ENCODE data around the gene SDK1.

SDK1 gene

GRCh38 chr7:4073052-4073451 lies 772.0 kb downstream of the SDK1 start:
- no peaks in the 10 kb centered on the region for H3K27me3 ChIP-seq (ENCODE audit: control insufficient read depth in 5 of 5, insufficient read depth in 4 of 5, low read length in 5 of 5)
- no peak overlapping the region for H3K4me3 ChIP-seq (ENCODE audit: low read depth in 1 of 5, low read length in 5 of 5)
- no peaks in the 10 kb centered on the region for H3K4me1 ChIP-seq (ENCODE audit: control insufficient read depth in 5 of 5, insufficient read depth in 5 of 5, low read length in 5 of 5)
- no peak overlapping the region for H3K9ac ChIP-seq (ENCODE audit: low read length in 5 of 5)
- no peaks in the 10 kb centered on the region for H3K9me3 ChIP-seq (ENCODE audit: control insufficient read depth in 5 of 5, low read length in 5 of 5)
- H3K27ac ChIP-seq (ENCODE audit: low read depth, low read length), result no peak overlapping the region
- peaks cover 0 to 16% (median 3%) of the 10 kb centered on the region in 5 donors for H3K36me3 ChIP-seq (ENCODE audit: control insufficient read depth in 5 of 5, insufficient read depth in 5 of 5, low read length in 5 of 5)

- H3K9me3 ChIP-seq (ENCODE audit: control insufficient read depth in 5 of 5, low read length in 5 of 5), result no peaks in the 10 kb centered on the region
Measured at GRCh38 chr7:4073750-4074149, 772.7 kb downstream of the SDK1 start.

DNA sequence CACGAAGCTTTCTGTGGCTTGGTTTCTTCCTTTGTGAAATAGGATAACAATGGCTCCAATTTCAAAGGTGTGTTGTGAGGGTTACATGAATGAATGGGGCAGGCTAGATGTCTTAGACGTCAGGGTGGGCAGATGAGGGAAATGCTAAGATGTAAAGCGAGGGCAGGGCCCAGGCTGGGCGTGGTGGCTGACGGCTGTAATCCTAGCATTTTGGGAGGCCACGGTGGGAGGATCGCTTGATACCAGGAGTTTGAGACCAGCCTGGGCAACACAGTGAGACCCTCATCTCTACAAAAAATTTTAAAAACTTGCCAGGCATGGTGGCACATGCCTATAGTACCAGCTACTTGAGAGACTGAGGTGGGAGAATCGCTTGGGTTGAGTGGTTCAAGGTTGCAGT lies 773.4 kb downstream of the SDK1 start:
- no peak overlapping the region for H3K27ac ChIP-seq (ENCODE audit: low read depth, low read length)
- no peaks in the 10 kb centered on the region for H3K9me3 ChIP-seq (ENCODE audit: control insufficient read depth in 5 of 5, low read length in 5 of 5)
- no peaks in the 10 kb centered on the region for H3K4me1 ChIP-seq (ENCODE audit: control insufficient read depth in 5 of 5, insufficient read depth in 5 of 5, low read length in 5 of 5)
- no peak overlapping the region for H3K9ac ChIP-seq (ENCODE audit: low read length in 5 of 5)
- H3K4me3 ChIP-seq (ENCODE audit: low read depth in 1 of 5, low read length in 5 of 5), result no peak overlapping the region
- H3K27me3 ChIP-seq (ENCODE audit: control insufficient read depth in 5 of 5, insufficient read depth in 4 of 5, low read length in 5 of 5), result no peaks in the 10 kb centered on the region
- H3K36me3 ChIP-seq (ENCODE audit: control insufficient read depth in 5 of 5, insufficient read depth in 5 of 5, low read length in 5 of 5), result peaks cover 0 to 18% (median 3%) of the 10 kb centered on the region in 5 donors

More at GRCh38 chr7:4073750-4074149, 772.7 kb downstream of the SDK1 start:
- no peak overlapping the region for H3K4me3 ChIP-seq (ENCODE audit: low read depth in 1 of 5, low read length in 5 of 5)
- H3K4me1 ChIP-seq (ENCODE audit: control insufficient read depth in 5 of 5, insufficient read depth in 5 of 5, low read length in 5 of 5), result no peaks in the 10 kb centered on the region
- no peak overlapping the region for H3K27ac ChIP-seq (ENCODE audit: low read depth, low read length)
- H3K36me3 ChIP-seq (ENCODE audit: control insufficient read depth in 5 of 5, insufficient read depth in 5 of 5, low read length in 5 of 5), result peaks cover 0 to 15% (median 3%) of the 10 kb centered on the region in 5 donors
- no peaks in the 10 kb centered on the region for H3K27me3 ChIP-seq (ENCODE audit: control insufficient read depth in 5 of 5, insufficient read depth in 4 of 5, low read length in 5 of 5)
- no peak overlapping the region for H3K9ac ChIP-seq (ENCODE audit: low read length in 5 of 5)

GRCh38 chr7:4074994-4075393 lies 773.9 kb downstream of the SDK1 start:
- no peaks in the 10 kb centered on the region for H3K9me3 ChIP-seq (ENCODE audit: control insufficient read depth in 5 of 5, low read length in 5 of 5)
- peaks cover 0 to 19% (median 0%) of the 10 kb centered on the region in 5 donors for H3K36me3 ChIP-seq (ENCODE audit: control insufficient read depth in 5 of 5, insufficient read depth in 5 of 5, low read length in 5 of 5)
- no peaks in the 10 kb centered on the region for H3K4me1 ChIP-seq (ENCODE audit: control insufficient read depth in 5 of 5, insufficient read depth in 5 of 5, low read length in 5 of 5)
- H3K27ac ChIP-seq (ENCODE audit: low read depth, low read length), result no peak overlapping the region
- H3K9ac ChIP-seq (ENCODE audit: low read length in 5 of 5), result no peak overlapping the region
- H3K27me3 ChIP-seq (ENCODE audit: control insufficient read depth in 5 of 5, insufficient read depth in 4 of 5, low read length in 5 of 5), result no peaks in the 10 kb centered on the region
- H3K4me3 ChIP-seq (ENCODE audit: low read depth in 1 of 5, low read length in 5 of 5), result no peak overlapping the region

DNA sequence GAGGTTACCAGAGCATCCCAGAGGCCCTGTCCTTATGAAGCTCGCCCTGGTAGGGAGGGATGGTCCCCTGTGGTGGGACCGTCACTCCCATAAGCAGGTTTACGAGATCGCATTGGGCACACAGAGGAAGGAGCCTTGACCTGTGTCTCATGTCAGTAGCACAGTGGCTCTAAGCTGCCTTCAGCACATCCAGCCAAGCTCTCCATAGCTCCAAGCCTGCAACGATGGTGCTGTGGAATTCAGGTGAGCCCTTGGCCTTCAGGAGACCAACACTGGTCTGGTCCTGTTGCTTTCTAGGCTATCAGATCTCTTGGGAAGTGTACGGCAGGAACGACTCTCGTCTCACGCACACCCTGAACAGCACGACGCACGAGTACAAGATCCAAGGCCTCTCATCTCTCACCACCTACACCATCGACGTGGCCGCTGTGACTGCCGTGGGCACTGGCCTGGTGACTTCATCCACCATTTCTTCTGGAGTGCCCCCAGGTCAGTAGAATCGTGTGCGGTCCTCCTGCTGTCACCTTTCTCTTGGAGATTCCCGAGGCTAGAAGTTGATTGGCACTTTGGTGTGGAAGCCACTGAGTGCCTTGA lies 775.7 kb downstream of the SDK1 start:
- no peaks in the 10 kb centered on the region for H3K9me3 ChIP-seq (ENCODE audit: control insufficient read depth in 5 of 5, low read length in 5 of 5)
- no peaks in the 10 kb centered on the region for H3K27me3 ChIP-seq (ENCODE audit: control insufficient read depth in 5 of 5, insufficient read depth in 4 of 5, low read length in 5 of 5)
- peaks cover 0 to 17% (median 0%) of the 10 kb centered on the region in 5 donors for H3K36me3 ChIP-seq (ENCODE audit: control insufficient read depth in 5 of 5, insufficient read depth in 5 of 5, low read length in 5 of 5)
- no peaks in the 10 kb centered on the region for H3K4me1 ChIP-seq (ENCODE audit: control insufficient read depth in 5 of 5, insufficient read depth in 5 of 5, low read length in 5 of 5)
- no peak overlapping the region for H3K4me3 ChIP-seq (ENCODE audit: low read depth in 1 of 5, low read length in 5 of 5)
- H3K9ac ChIP-seq (ENCODE audit: low read length in 5 of 5), result no peak overlapping the region
- no peak overlapping the region for H3K27ac ChIP-seq (ENCODE audit: low read depth, low read length)

DNA sequence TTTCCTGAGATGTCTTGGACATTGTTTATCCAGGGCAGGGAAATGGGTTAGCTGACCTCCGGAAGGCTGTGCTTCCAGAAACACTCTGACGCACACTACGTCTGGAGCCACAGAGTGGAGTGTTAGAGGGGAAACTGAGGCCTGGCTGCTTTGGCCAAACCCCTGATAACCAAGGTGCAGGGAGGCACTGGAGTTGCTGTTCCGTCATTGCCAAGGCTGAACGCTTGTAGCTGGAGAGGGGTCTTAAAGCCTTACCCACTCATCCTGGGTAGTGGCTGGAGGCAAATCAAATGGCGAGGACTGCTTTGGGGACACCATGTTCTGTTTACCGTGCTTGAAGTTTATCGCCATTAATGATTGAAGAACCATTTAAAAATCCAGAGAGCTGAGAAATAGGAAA lies 776.9 kb downstream of the SDK1 start:
- no peak overlapping the region for H3K4me3 ChIP-seq (ENCODE audit: low read depth in 1 of 5, low read length in 5 of 5)
- no peaks in the 10 kb centered on the region for H3K9me3 ChIP-seq (ENCODE audit: control insufficient read depth in 5 of 5, low read length in 5 of 5)
- H3K36me3 ChIP-seq (ENCODE audit: control insufficient read depth in 5 of 5, insufficient read depth in 5 of 5, low read length in 5 of 5), result peaks cover 0 to 17% (median 0%) of the 10 kb centered on the region in 5 donors
- no peaks in the 10 kb centered on the region for H3K4me1 ChIP-seq (ENCODE audit: control insufficient read depth in 5 of 5, insufficient read depth in 5 of 5, low read length in 5 of 5)
- no peak overlapping the region for H3K9ac ChIP-seq (ENCODE audit: low read length in 5 of 5)
- H3K27me3 ChIP-seq (ENCODE audit: control insufficient read depth in 5 of 5, insufficient read depth in 4 of 5, low read length in 5 of 5), result no peaks in the 10 kb centered on the region
- H3K27ac ChIP-seq (ENCODE audit: low read depth, low read length), result no peak overlapping the region

- Histone ChIP-seq H3K4me1 (ENCODE audit: control insufficient read depth in 5 of 5, insufficient read depth in 5 of 5, low read length in 5 of 5) (no peaks in the 10 kb centered on the region), H3K9me3 (ENCODE audit: control insufficient read depth in 5 of 5, low read length in 5 of 5) (peaks cover 0 to 2% (median 0%) of the 10 kb centered on the region in 5 donors), H3K4me3 (ENCODE audit: low read depth in 1 of 5, low read length in 5 of 5) (no peak overlapping the region), H3K36me3 (ENCODE audit: control insufficient read depth in 5 of 5, insufficient read depth in 5 of 5, low read length in 5 of 5) (peaks cover 0 to 17% (median 0%) of the 10 kb centered on the region in 5 donors), H3K27me3 (ENCODE audit: control insufficient read depth in 5 of 5, insufficient read depth in 4 of 5, low read length in 5 of 5) (no peaks in the 10 kb centered on the region), H3K27ac (ENCODE audit: low read depth, low read length) (no peak overlapping the region), H3K9ac (ENCODE audit: low read length in 5 of 5) (no peak overlapping the region)
Measured at GRCh38 chr7:4078580-4078979, 777.5 kb downstream of the SDK1 start.

GRCh38 chr7:4079366-4079765 lies 778.3 kb downstream of the SDK1 start:
- peaks cover 0 to 4% (median 0%) of the 10 kb centered on the region in 5 donors for H3K9me3 ChIP-seq (ENCODE audit: control insufficient read depth in 5 of 5, low read length in 5 of 5)
- H3K9ac ChIP-seq (ENCODE audit: low read length in 5 of 5), result no peak overlapping the region
- H3K36me3 ChIP-seq (ENCODE audit: control insufficient read depth in 5 of 5, insufficient read depth in 5 of 5, low read length in 5 of 5), result peaks cover 0 to 17% (median 0%) of the 10 kb centered on the region in 5 donors
- H3K4me3 ChIP-seq (ENCODE audit: low read depth in 1 of 5, low read length in 5 of 5), result no peak overlapping the region
- H3K4me1 ChIP-seq (ENCODE audit: control insufficient read depth in 5 of 5, insufficient read depth in 5 of 5, low read length in 5 of 5), result no peaks in the 10 kb centered on the region
- no peak overlapping the region for H3K27ac ChIP-seq (ENCODE audit: low read depth, low read length)
- no peaks in the 10 kb centered on the region for H3K27me3 ChIP-seq (ENCODE audit: control insufficient read depth in 5 of 5, insufficient read depth in 4 of 5, low read length in 5 of 5)

GRCh38 chr7:4079956-4080355 lies 778.9 kb downstream of the SDK1 start:
- Histone ChIP-seq H3K36me3 (ENCODE audit: control insufficient read depth in 5 of 5, insufficient read depth in 5 of 5, low read length in 5 of 5) (peaks cover 0 to 17% (median 0%) of the 10 kb centered on the region in 5 donors), H3K27me3 (ENCODE audit: control insufficient read depth in 5 of 5, insufficient read depth in 4 of 5, low read length in 5 of 5) (no peaks in the 10 kb centered on the region), H3K9me3 (ENCODE audit: control insufficient read depth in 5 of 5, low read length in 5 of 5) (peaks cover 0 to 4% (median 0%) of the 10 kb centered on the region in 5 donors), H3K4me1 (ENCODE audit: control insufficient read depth in 5 of 5, insufficient read depth in 5 of 5, low read length in 5 of 5) (no peaks in the 10 kb centered on the region), H3K27ac (ENCODE audit: low read depth, low read length) (no peak overlapping the region), H3K9ac (ENCODE audit: low read length in 5 of 5) (no peak overlapping the region), H3K4me3 (ENCODE audit: low read depth in 1 of 5, low read length in 5 of 5) (no peak overlapping the region)

DNA sequence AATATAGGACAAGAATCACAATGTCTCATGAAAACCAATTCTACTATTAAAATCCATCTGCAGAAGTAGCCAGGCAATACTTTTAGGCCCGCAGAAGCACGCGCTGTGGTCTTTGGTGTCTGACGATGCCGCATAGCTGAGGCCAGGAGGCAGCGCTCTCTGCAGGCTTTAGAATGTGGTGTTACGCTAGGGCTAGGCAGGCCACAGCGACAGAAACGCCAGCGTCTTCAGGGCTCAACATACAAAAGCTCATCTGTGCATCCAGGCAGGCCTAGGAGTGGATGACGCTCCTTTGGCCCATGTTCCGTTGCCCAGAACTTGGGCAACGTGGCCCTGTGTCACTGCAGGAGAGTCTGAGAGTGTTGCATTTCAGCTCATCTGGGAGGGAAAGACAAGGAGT lies 779.9 kb downstream of the SDK1 start:
- H3K4me3 ChIP-seq (ENCODE audit: low read depth in 1 of 5, low read length in 5 of 5), result no peak overlapping the region
- no peak overlapping the region for H3K9ac ChIP-seq (ENCODE audit: low read length in 5 of 5)
- no peak overlapping the region for H3K27ac ChIP-seq (ENCODE audit: low read depth, low read length)
- no peaks in the 10 kb centered on the region for H3K27me3 ChIP-seq (ENCODE audit: control insufficient read depth in 5 of 5, insufficient read depth in 4 of 5, low read length in 5 of 5)
- H3K4me1 ChIP-seq (ENCODE audit: control insufficient read depth in 5 of 5, insufficient read depth in 5 of 5, low read length in 5 of 5), result no peaks in the 10 kb centered on the region
- H3K36me3 ChIP-seq (ENCODE audit: control insufficient read depth in 5 of 5, insufficient read depth in 5 of 5, low read length in 5 of 5), result peaks cover 0 to 17% (median 0%) of the 10 kb centered on the region in 5 donors
- H3K9me3 ChIP-seq (ENCODE audit: control insufficient read depth in 5 of 5, low read length in 5 of 5), result peaks cover 0 to 4% (median 0%) of the 10 kb centered on the region in 5 donors

Data from subcutaneous abdominal adipose tissue (tissue), 5 donors.